ENCODE data around the gene SSC4D. TPM values are rescaled to one million over a fixed set of nuclear protein-coding genes. Genes with fewer than 3 reads are reported as not detected.

The SSC4D gene
- total and polyA plus RNA-seq, 9 of the 15 experiments (the other 6 are each of a cell fraction or from before 2014, with no cell fraction given), result 0.06 to 1.1 (median 0.85) TPM; not detected in 1

GRCh38 chr7:76395965-76396726, 13.4 kb downstream of the SSC4D start (continued):
- TF ChIP-seq NR0B1 (IDR thresholded peaks at IDR 0.05; ENCODE audit: partially characterized antibody), result no peak
- no peak for TF ChIP-seq CREM (IDR thresholded peaks at IDR 0.05; ENCODE audit: low read depth)
- TF ChIP-seq FOXJ3 (CRISPR knock-in tag; IDR thresholded peaks at IDR 0.05), result peak; percentile 23; the same call in 1 of the 2 replicates
- no peak for TF ChIP-seq SETDB1 (IDR thresholded peaks at IDR 0.05; ENCODE audit: low read length)
- 0 out of 4 replicates have a peak, but pooled peaks of 1 of the 2 experiments have one; percentile 34 for TF ChIP-seq SIN3A (IDR thresholded peaks at IDR 0.05; ENCODE audit: borderline replicate concordance in 2 of 2, control insufficient read depth in 1 of 2, low read depth in 2 of 2, low read length in 2 of 2)
- TF ChIP-seq WHSC1 (IDR thresholded peaks at IDR 0.05; ENCODE audit: low read length), result no peak
- no peak for TF ChIP-seq HMGXB4 (CRISPR knock-in tag; IDR thresholded peaks at IDR 0.05)
- TF ChIP-seq MTA3 (IDR thresholded peaks at IDR 0.05; ENCODE audit: borderline replicate concordance), result no peak
- TF ChIP-seq ELF4 (CRISPR knock-in tag; IDR thresholded peaks at IDR 0.05), result no peak
- TF ChIP-seq EHMT2 (IDR thresholded peaks at IDR 0.05), result no peak
- TF ChIP-seq EGR1 (conservative IDR thresholded peaks at IDR 0.05), result peak; percentile 87
- TF ChIP-seq ATF1 (CRISPR knock-in tag; IDR thresholded peaks at IDR 0.05), result no peak
- no peak for TF ChIP-seq ATF1 (tag; IDR thresholded peaks at IDR 0.05)
- 0 out of 3 replicates have a peak, but pooled peaks of 1 of the 2 experiments have one; percentile 11 for TF ChIP-seq CBX3 (IDR thresholded peaks at IDR 0.05; ENCODE audit: borderline replicate concordance in 1 of 2, low read length in 2 of 2)
- no peak for TF ChIP-seq KAT2B (IDR thresholded peaks at IDR 0.05; ENCODE audit: low read depth, low read length)
- TF ChIP-seq HINFP (tag; conservative IDR thresholded peaks at IDR 0.05; ENCODE audit: low read depth), result 0 out of 2 replicates have a peak, but pooled peaks have one; percentile 69
- TF ChIP-seq ZNF324 (CRISPR knock-in tag; IDR thresholded peaks at IDR 0.05), result no peak
- TF ChIP-seq KLF10 (CRISPR knock-in tag; IDR thresholded peaks at IDR 0.05), result no peak
- no peak for TF ChIP-seq KLF13 (tag; IDR thresholded peaks at IDR 0.05; ENCODE audit: borderline replicate concordance, low read depth)
- TF ChIP-seq ARNT (IDR thresholded peaks at IDR 0.05), result no peak
- no peak for TF ChIP-seq TAF7 (tag; IDR thresholded peaks at IDR 0.05)
- no peak for TF ChIP-seq ZNF212 (CRISPR knock-in tag; IDR thresholded peaks at IDR 0.05)
- no peak for TF ChIP-seq SMAD3 (CRISPR knock-in tag; conservative IDR thresholded peaks at IDR 0.05)
- TF ChIP-seq CBX8 (IDR thresholded peaks at IDR 0.05; ENCODE audit: borderline replicate concordance, extremely low read depth, low read depth, low read length, poor library complexity, severe bottlenecking), result no peak
- no peak for TF ChIP-seq EZH2 (IDR thresholded peaks at IDR 0.05; ENCODE audit: borderline replicate concordance, low read depth, low read length)
- TF ChIP-seq TRIM24 (IDR thresholded peaks at IDR 0.05), result no peak

All from K562 (cell line).